Astrocyte (in vitro differentiated cells and primary cell): Measurements from ENCODE around the gene IGFN1.

Experiments used
- EZH2 ChIP-seq: IDR thresholded peaks from 2 replicates; pipeline ENCODE4 v1.6.1; 2012; ENCODE audit warnings: mild to moderate bottlenecking, low read length, inconsistent platforms; ENCODE audit not compliant: insufficient read depth
- TF ChIP-seq, protein P1 (sequence below): IDR thresholded peaks from 2 replicates; pipeline ENCODE4 v1.5.1; 2011; ENCODE audit warnings: low read depth, mild to moderate bottlenecking, inconsistent platforms, low read length, moderate library complexity; ENCODE audit not compliant: insufficient read depth

DNA sequence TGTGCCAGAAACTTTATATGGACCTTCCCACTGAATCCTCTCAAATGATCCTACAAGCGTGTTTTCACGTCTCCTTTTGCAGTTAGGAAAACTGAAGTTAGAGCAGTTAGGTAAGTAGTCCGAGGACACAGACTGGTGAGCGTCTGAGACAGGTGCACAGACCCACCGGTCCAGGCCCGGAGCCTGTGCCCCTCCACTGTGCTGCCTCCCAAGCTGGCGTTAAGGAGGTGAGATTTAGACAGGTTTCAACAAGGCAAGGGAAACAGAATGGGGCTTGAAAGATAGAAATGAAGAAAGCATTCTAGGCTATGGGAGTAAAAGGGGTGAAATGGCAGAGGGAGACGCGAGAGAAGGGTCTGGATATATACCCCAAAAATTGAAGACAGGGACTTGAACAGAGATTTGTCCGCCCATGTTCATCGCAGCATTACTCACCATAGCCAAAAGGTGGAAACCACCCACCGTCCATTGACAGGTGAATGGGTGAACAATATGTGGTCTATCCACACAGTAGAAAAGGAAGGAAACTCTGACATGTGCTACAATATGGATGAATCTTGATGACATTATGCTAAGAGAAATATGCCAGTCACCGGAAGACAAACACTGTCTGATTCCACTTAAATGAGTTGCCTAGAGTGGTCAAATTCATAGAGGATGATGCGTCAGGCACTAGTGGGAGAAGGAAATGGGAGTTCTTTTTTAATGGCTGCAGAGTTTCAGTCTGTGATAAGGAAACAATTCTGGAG, 77.0 kb downstream of the IGFN1 start:
- TF ChIP-seq, protein P1, sequence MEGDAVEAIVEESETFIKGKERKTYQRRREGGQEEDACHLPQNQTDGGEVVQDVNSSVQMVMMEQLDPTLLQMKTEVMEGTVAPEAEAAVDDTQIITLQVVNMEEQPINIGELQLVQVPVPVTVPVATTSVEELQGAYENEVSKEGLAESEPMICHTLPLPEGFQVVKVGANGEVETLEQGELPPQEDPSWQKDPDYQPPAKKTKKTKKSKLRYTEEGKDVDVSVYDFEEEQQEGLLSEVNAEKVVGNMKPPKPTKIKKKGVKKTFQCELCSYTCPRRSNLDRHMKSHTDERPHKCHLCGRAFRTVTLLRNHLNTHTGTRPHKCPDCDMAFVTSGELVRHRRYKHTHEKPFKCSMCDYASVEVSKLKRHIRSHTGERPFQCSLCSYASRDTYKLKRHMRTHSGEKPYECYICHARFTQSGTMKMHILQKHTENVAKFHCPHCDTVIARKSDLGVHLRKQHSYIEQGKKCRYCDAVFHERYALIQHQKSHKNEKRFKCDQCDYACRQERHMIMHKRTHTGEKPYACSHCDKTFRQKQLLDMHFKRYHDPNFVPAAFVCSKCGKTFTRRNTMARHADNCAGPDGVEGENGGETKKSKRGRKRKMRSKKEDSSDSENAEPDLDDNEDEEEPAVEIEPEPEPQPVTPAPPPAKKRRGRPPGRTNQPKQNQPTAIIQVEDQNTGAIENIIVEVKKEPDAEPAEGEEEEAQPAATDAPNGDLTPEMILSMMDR = no peak
- no peak for TF ChIP-seq EZH2
